Nucleus accumbens (tissue), 56 donors: ENCODE results near the gene DAPK3.
A peak's percentile ranks its signal among the peaks of the same experiment; 100 is the strongest.
"Not testable (repeated sequence)": the region's sequence is repeated elsewhere in the genome, so short reads cannot be mapped to it uniquely, and the experiment has no call there.

Experiments used
- DNase-seq, 56 donors: peaks; one replicate each; lab custom pipeline; 2025; lab: John Stamatoyannopoulos, UW

Gene DAPK3

GRCh38 chr19:3980353-3981251 is 9.7 kb upstream of the DAPK3 start:
- DNase-seq = no peak

- no peak for DNase-seq
Measured at GRCh38 chr19:3979674-3980352, 8.9 kb upstream of the DAPK3 start.

- DNase-seq = no peak
Measured at GRCh38 chr19:3979289-3979673, 8.4 kb upstream of the DAPK3 start.

- DNase-seq = no peak
Measured at GRCh38 chr19:3978145-3978544, 7.2 kb upstream of the DAPK3 start.

GRCh38 chr19:3977242-3978143 is 6.6 kb upstream of the DAPK3 start:
- DNase-seq = no peak

- DNase-seq = no peak
Measured at GRCh38 chr19:3976495-3977241, 5.8 kb upstream of the DAPK3 start.

GRCh38 chr19:3975637-3976087 is 4.8 kb upstream of the DAPK3 start:
- peak in 1 of 56 donors; percentile 1 for DNase-seq

GRCh38 chr19:3975144-3975543 is 4.2 kb upstream of the DAPK3 start:
- DNase-seq = no peak

- no peak for DNase-seq
Measured at GRCh38 chr19:3970313-3970807, 539 bp downstream of the DAPK3 start.

GRCh38 chr19:3969435-3970312 is 1.2 kb downstream of the DAPK3 start:
- peak in 1 of 56 donors; percentile 14 for DNase-seq

GRCh38 chr19:3968556-3969434 is 2.1 kb downstream of the DAPK3 start:
- DNase-seq = peak in 5 of 56 donors; percentile 6 to 45 (median 17)

- not testable (repeated sequence) for DNase-seq
Measured at GRCh38 chr19:3967983-3968382, 2.9 kb downstream of the DAPK3 start.

- no peak for DNase-seq
Measured at GRCh38 chr19:3966051-3967017, 4.6 kb downstream of the DAPK3 start.

GRCh38 chr19:3964256-3965194 is 6.4 kb downstream of the DAPK3 start:
- no peak for DNase-seq
